Superior temporal gyrus (tissue), 1 donor: Measurements from ENCODE around the gene GID8.

ENCODE experiments used
- DNase-seq: peaks from one replicate; pipeline ENCODE4 v3.0.0-alpha.2; 2016; ENCODE audit errors: extremely low spot score

GID8 gene

GRCh38 chr20:62943396-62943795 lies 5.4 kb downstream of the GID8 start:
- DNase-seq: no peak

- no peak for DNase-seq
These were observed 6.2 kb downstream of the GID8 start for GRCh38 chr20:62944184-62944583.

- DNase-seq: no peak
These were observed 6.8 kb downstream of the GID8 start for GRCh38 chr20:62944746-62945145.

- no peak for DNase-seq
These were observed 7.9 kb downstream of the GID8 start for GRCh38 chr20:62945771-62946339.

GRCh38 chr20:62946918-62947317 lies 9.0 kb downstream of the GID8 start:
- peak; percentile 23 for DNase-seq

GRCh38 chr20:62947532-62948300 lies 9.8 kb downstream of the GID8 start:
- no peak for DNase-seq

GRCh38 chr20:62949153-62949821 lies 11.3 kb downstream of the GID8 start:
- DNase-seq: no peak

- DNase-seq: no peak
These were observed 12.0 kb downstream of the GID8 start for GRCh38 chr20:62949962-62950361.

- DNase-seq: no peak
These were observed 12.8 kb downstream of the GID8 start for GRCh38 chr20:62950741-62951140.

- DNase-seq: no peak
These were observed 13.4 kb downstream of the GID8 start for GRCh38 chr20:62951143-62951895.

- no peak for DNase-seq
These were observed 14.0 kb downstream of the GID8 start for GRCh38 chr20:62951896-62952372.

- DNase-seq: no peak
These were observed 14.5 kb downstream of the GID8 start, which contains the start of gene SLC17A9 for GRCh38 chr20:62952373-62952967. Gene SLC17A9, plus strand, starts transcription at chr20:62952709. Its CDS starts 122 bp downstream, at chr20:62952831.

GRCh38 chr20:62952968-62953838 lies 15.3 kb downstream of the GID8 start:
- no peak for DNase-seq

GRCh38 chr20:62953839-62954703 lies 16.1 kb downstream of the GID8 start:
- peak; percentile 23 for DNase-seq

- DNase-seq: no peak
These were observed 17.8 kb downstream of the GID8 start for GRCh38 chr20:62955519-62956386.

- no peak for DNase-seq
These were observed 18.6 kb downstream of the GID8 start for GRCh38 chr20:62956387-62957135.

GRCh38 chr20:62957136-62958117 lies 19.5 kb downstream of the GID8 start:
- no peak for DNase-seq
